Ascending aorta (tissue), 2 donors: ENCODE results near the gene B9D2. TPM values are rescaled to one million over a fixed set of nuclear protein-coding genes. Genes with fewer than 3 reads are reported as not detected.
A peak's percentile ranks its signal among the peaks of the same experiment; 100 is the strongest.

ENCODE experiments used
- DNase-seq, 2 donors: peaks; one replicate each; pipeline ENCODE4 v3.0.0-alpha.2; 2019; ENCODE audit warnings: low spot score in 2 of 2
- H3K27ac ChIP-seq, 2 donors: fragments of 200-600 bp; sonication (generic); one replicate each; pipeline ENCODE4 v1.5.1; 2016 to 2017; ENCODE audit warnings: mild to moderate bottlenecking in 1 of 2
- H3K27me3 ChIP-seq: fragments of 200-600 bp; sonication (generic); one replicate; pipeline ENCODE4 v1.5.1; 2017
- H3K36me3 ChIP-seq, 2 donors: fragments of 200-600 bp; sonication (generic); one replicate each; pipeline ENCODE4 v1.5.1; 2016
- H3K4me1 ChIP-seq, 2 donors: fragments of 200-600 bp; sonication (generic); one replicate each; pipeline ENCODE4 v1.5.1; 2016 to 2017; ENCODE audit warnings: mild to moderate bottlenecking in 1 of 2
- H3K4me3 ChIP-seq, 2 donors: fragments of 200-600 bp; sonication (generic); one replicate each; pipeline ENCODE4 v1.5.1; 2016 to 2017; ENCODE audit warnings: mild to moderate bottlenecking in 1 of 2
- H3K9me3 ChIP-seq, 2 donors: fragments of 200-600 bp; sonication (generic); one replicate each; pipeline ENCODE4 v1.5.1; 2016
- CTCF ChIP-seq, 3 experiments: fragments of 200-600 bp in 2 of 3; fragments of 450-650 bp in 1 of 3; sonication (generic) in 2 of 3; IDR thresholded peaks; one replicate each; pipeline ENCODE4 v1.5.1; 2016 to 2019; ENCODE audit warnings: antibody characterized with exemption in 3 of 3, mild to moderate bottlenecking in 1 of 3, moderate library complexity in 1 of 3
- intact Hi-C: fragments of 100-400 bp; cut with DNase I; formaldehyde crosslinking; loops from one replicate; pipeline ENCODE4 v1.15.1; 2023
- total RNA-seq: library from RNA; depleted of rRNA; stranded (reverse); fragments of >200 nt; gene quantifications from one replicate; pipeline ENCODE4 v1.1.0, GENCODE V29; 2016

B9D2 gene
- total RNA-seq, 1 donor from 2014 or later = 17.5 TPM

- H3K27ac ChIP-seq = no peak overlapping the region
- no peaks in the 10 kb centered on the region for H3K27me3 ChIP-seq
- intact Hi-C loops = no loop called here
- H3K36me3 ChIP-seq = peaks cover 50 to 71% of the 10 kb centered on the region in 2 donors
- H3K4me1 ChIP-seq = peaks cover 16 to 24% of the 10 kb centered on the region in 2 donors
- no peak overlapping the region for H3K4me3 ChIP-seq
- no peak for DNase-seq
- TF ChIP-seq CTCF (IDR thresholded peaks at IDR 0.05) = no peak
- H3K9me3 ChIP-seq = no peaks in the 10 kb centered on the region
Measured at GRCh38 chr19:41318696-41319499, 45.1 kb downstream of the B9D2 start.

- H3K4me3 ChIP-seq = no peak overlapping the region
- H3K27ac ChIP-seq = no peak overlapping the region
- no peaks in the 10 kb centered on the region for H3K9me3 ChIP-seq
- H3K36me3 ChIP-seq = peaks cover 57 to 83% of the 10 kb centered on the region in 2 donors
- no peak for TF ChIP-seq CTCF (IDR thresholded peaks at IDR 0.05)
- DNase-seq = no peak
- intact Hi-C loops = no loop called here
- no peaks in the 10 kb centered on the region for H3K27me3 ChIP-seq
- peaks cover 2% of the 10 kb centered on the region in 2 donors for H3K4me1 ChIP-seq
Measured at GRCh38 chr19:41316306-41316920, 47.5 kb downstream of the B9D2 start.

GRCh38 chr19:41311613-41312012 lies 52.3 kb downstream of the B9D2 start:
- H3K4me1 ChIP-seq = peaks cover 8 to 19% of the 10 kb centered on the region in 2 donors

GRCh38 chr19:41311072-41311471 lies 52.9 kb downstream of the B9D2 start:
- no peak for TF ChIP-seq CTCF (IDR thresholded peaks at IDR 0.05)
- Histone ChIP-seq H3K4me1 (peaks cover 8 to 19% of the 10 kb centered on the region in 2 donors), H3K36me3 (peaks cover 23 to 43% of the 10 kb centered on the region in 2 donors), H3K9me3 (no peaks in the 10 kb centered on the region), H3K4me3 (peak overlapping the region; percentile 55 to 86), H3K27me3 (no peaks in the 10 kb centered on the region), H3K27ac (peak overlapping the region; percentile 93 to 96)
- no peak for DNase-seq
- intact Hi-C loops = no loop called here

More at GRCh38 chr19:41311613-41312012, 52.3 kb downstream of the B9D2 start:
- peak overlapping the region in 1 of 2 donors; percentile 96 for H3K27ac ChIP-seq
- peak overlapping the region in 1 of 2 donors; percentile 86 for H3K4me3 ChIP-seq
- no peak for TF ChIP-seq CTCF (IDR thresholded peaks at IDR 0.05)
- intact Hi-C loops = no loop called here
- DNase-seq = no peak
- no peaks in the 10 kb centered on the region for H3K9me3 ChIP-seq
- H3K27me3 ChIP-seq = no peaks in the 10 kb centered on the region
- peaks cover 21 to 43% of the 10 kb centered on the region in 2 donors for H3K36me3 ChIP-seq

GRCh38 chr19:41310033-41310831 lies 53.7 kb downstream of the B9D2 start, which contains the start of gene CCDC97:
Gene CCDC97, plus strand, starts transcription at chr19:41310172. Its CDS starts 139 bp downstream, at chr19:41310311.
- H3K4me1 ChIP-seq = peaks cover 8 to 19% of the 10 kb centered on the region in 2 donors
- no peaks in the 10 kb centered on the region for H3K9me3 ChIP-seq
- intact Hi-C loops = loop anchor here (1.0 kb wide), 1 partner anchor 48 kb away; no protein-coding TSS in a partner anchor
- peak within 1 kb of the TSS; percentile 93 to 96 for H3K27ac ChIP-seq
- H3K27me3 ChIP-seq = no peaks in the 10 kb centered on the region
- H3K4me3 ChIP-seq = peak within 1 kb of the TSS; percentile 55 to 86
- H3K36me3 ChIP-seq = peaks cover 32 to 44% of the 10 kb centered on the region in 2 donors
- peak in 1 of 2 donors; percentile 89 for DNase-seq
- no peak for TF ChIP-seq CTCF (IDR thresholded peaks at IDR 0.05)
